ENCODE measurements around the gene CENPB. TPM values are rescaled to one million over a fixed set of nuclear protein-coding genes. Genes with fewer than 3 reads are reported as not detected.
A peak's percentile ranks its signal among the peaks of the same experiment; 100 is the strongest.

Gene CENPB
- total and polyA plus RNA-seq, 11 donors, result 56.2 to 122 (median 75.3) TPM

GRCh38 chr20:3818155-3819151 is 31.9 kb upstream of the CENPB start:
- intact Hi-C loops (cut with DNase I), result loop anchor here in 5 of 10 donors (1.0 to 10.0 kb wide), 4 partner anchors 24 to 414 kb away; partner anchors contain the start of genes CENPB (in 3 of the 5) and DNAAF9 (in 1 of the 5)
- no peaks in the 10 kb centered on the region for H3K9me3 ChIP-seq
- H3K4me1 ChIP-seq, result peaks cover 3 to 52% (median 21%) of the 10 kb centered on the region in 12 donors
- H3K4me3 ChIP-seq, result no peak overlapping the region
- no peak for TF ChIP-seq POLR2A (IDR thresholded peaks at IDR 0.05)
- peak; percentile 43 to 70 (median 58) for TF ChIP-seq CTCF (IDR thresholded peaks at IDR 0.05)
- 64 to 82% (median 73%) methylated on average over 7 to 8 of the region's 8 CpGs for WGBS, 4 donors
- peak; percentile 9 to 55 (median 53) for ATAC-seq
- no peaks in the 10 kb centered on the region for H3K27me3 ChIP-seq
- DNase-seq, result peak in 4 of 5 donors; percentile 64 to 87 (median 72)
- peaks cover 0 to 17% (median 15%) of the 10 kb centered on the region in 9 donors for H3K36me3 ChIP-seq
- peak overlapping the region in 11 of 12 donors; percentile 1 to 99 (median 69) for H3K27ac ChIP-seq

GRCh38 chr20:3815703-3816315 is 29.3 kb upstream of the CENPB start:
- TF ChIP-seq CTCF (IDR thresholded peaks at IDR 0.05) (no peak), POLR2A (IDR thresholded peaks at IDR 0.05) (no peak)
- DNase-seq (no peak), ATAC-seq (no peak)
- WGBS, 4 donors, result 75 to 86% (median 77%) methylated on average over 9 of the region's 9 CpGs
- Histone ChIP-seq H3K27me3 (no peaks in the 10 kb centered on the region), H3K4me3 (no peak overlapping the region), H3K36me3 (no peaks in the 10 kb centered on the region), H3K9me3 (no peaks in the 10 kb centered on the region), H3K27ac (peak overlapping the region in 1 of 12 donors; percentile 71), H3K4me1 (peaks cover 6 to 66% (median 32%) of the 10 kb centered on the region in 12 donors)
- intact Hi-C loops (cut with DNase I), result loop anchor here in 2 of 10 donors (2.0 to 10.0 kb wide), 2 partner anchors 25 to 411 kb away; partner anchors contain the start of gene DNAAF9 (in 1 of the 2)

- Histone ChIP-seq H3K4me3 (no peak overlapping the region), H3K27ac (peak overlapping the region in 1 of 12 donors; percentile 71), H3K9me3 (no peaks in the 10 kb centered on the region), H3K4me1 (peaks cover 6 to 73% (median 36%) of the 10 kb centered on the region in 12 donors), H3K27me3 (no peaks in the 10 kb centered on the region), H3K36me3 (no peaks in the 10 kb centered on the region)
- TF ChIP-seq CTCF (IDR thresholded peaks at IDR 0.05) (no peak), POLR2A (IDR thresholded peaks at IDR 0.05) (no peak)
- intact Hi-C loops (cut with DNase I), result loop anchor here in 1 of 10 donors (10.0 kb wide), 1 partner anchor 410 kb away; the partner anchor contains the start of gene DNAAF9
- DNase-seq, result no peak
- WGBS, 4 donors, result 84 to 96% (median 89%) methylated on average over 7 of the region's 7 CpGs
- no peak for ATAC-seq
These were observed 28.5 kb upstream of the CENPB start for GRCh38 chr20:3814928-3815495.
